Lung (tissue), 16 donors: ENCODE measurements around the gene RNF20. TPM values are rescaled to one million over a fixed set of nuclear protein-coding genes. Genes with fewer than 3 reads are reported as not detected.

Experiments
- ATAC-seq: fragments of 200-7000 bp; cut with Tn5 transposase; one replicate; pipeline ENCODE4 v1.9.1; 2020; ENCODE audit warnings: moderate number of reproducible peaks; ENCODE audit not compliant: insufficient read depth, low FRiP score
- DNase-seq, 3 donors: peaks; one replicate each; pipeline ENCODE4 v3.0.0-alpha.2; 2013 to 2017
- H3K27ac ChIP-seq, 2 donors: one replicate each; pipeline ENCODE4 v1.5.1; 2013; ENCODE audit warnings: mild to moderate bottlenecking in 2 of 2, moderate library complexity in 2 of 2, control low read depth in 1 of 2, inconsistent platforms in 1 of 2, low read depth in 1 of 2, low read length in 1 of 2
- H3K27me3 ChIP-seq, 3 donors: one replicate each; pipeline ENCODE4 v1.5.1; 2013; ENCODE audit warnings: low read length in 2 of 3; ENCODE audit not compliant: control insufficient read depth in 3 of 3, insufficient read depth in 3 of 3
- H3K36me3 ChIP-seq, 4 donors: one replicate each; pipeline ENCODE4 v1.5.1; 2013; ENCODE audit warnings: low read length in 4 of 4, mild to moderate bottlenecking in 1 of 4, moderate library complexity in 1 of 4; ENCODE audit not compliant: control insufficient read depth in 4 of 4, insufficient read depth in 4 of 4
- H3K4me1 ChIP-seq, 5 donors: one replicate each; pipeline ENCODE4 v1.5.1; 2013; ENCODE audit warnings: low read length in 5 of 5, mild to moderate bottlenecking in 2 of 5, moderate library complexity in 1 of 5; ENCODE audit not compliant: control insufficient read depth in 5 of 5, insufficient read depth in 5 of 5
- H3K4me3 ChIP-seq: one replicate; pipeline ENCODE4 v1.5.1; 2013; ENCODE audit warnings: mild to moderate bottlenecking, control low read depth, moderate library complexity
- H3K9ac ChIP-seq, 2 donors: one replicate each; pipeline ENCODE4 v1.5.1; 2013; ENCODE audit warnings: low read length in 2 of 2, control low read depth in 1 of 2; ENCODE audit not compliant: insufficient read depth in 1 of 2
- H3K9me3 ChIP-seq, 4 donors: one replicate each; pipeline ENCODE4 v1.5.1; 2013; ENCODE audit warnings: low read length in 3 of 4, mild to moderate bottlenecking in 1 of 4, moderate library complexity in 1 of 4; ENCODE audit not compliant: control insufficient read depth in 4 of 4, insufficient read depth in 3 of 4
- WGBS, 2 donors: extraction: QIAGEN DNeasy Blood & Tissue Kit; methylation state at CpG; one replicate each; pipeline ENCODE4 v1.1.7; 2013; 5-methylcytosine and 5-hydroxymethylcytosine counted together
- long read RNA-seq, 5 donors: transcript quantifications; one replicate each; lab custom pipeline, GENCODE V29; 2026
- polyA plus RNA-seq, 2 donors: library from polyadenylated mRNA; stranded (reverse); fragments of 200-250 nt; gene quantifications; one replicate each; pipeline ENCODE4 v1.2.1, GENCODE V29; 2013
- total RNA-seq, 2 donors: library from RNA; depleted of rRNA in 1 of 2; stranded (reverse); fragments of >200 nt in 1 of 2; gene quantifications; one replicate each; pipeline ENCODE4 v1.2.1, GENCODE V29; 2014 to 2021
- TF ChIP-seq, protein P1 (sequence below): IDR thresholded peaks from 2 replicates; pipeline ENCODE4 v1.5.1; 2012; ENCODE audit warnings: mild to moderate bottlenecking; ENCODE audit errors: control extremely low read depth, extremely low read depth
- donor health status: control.
- donor health status: control.
- donor health status: Bipolar disorder and iron deficiency.
- donor health status: healthy.
- donor health status: DM: yes; HTN: yes; CAD: no.

The RNF20 gene, protein sequence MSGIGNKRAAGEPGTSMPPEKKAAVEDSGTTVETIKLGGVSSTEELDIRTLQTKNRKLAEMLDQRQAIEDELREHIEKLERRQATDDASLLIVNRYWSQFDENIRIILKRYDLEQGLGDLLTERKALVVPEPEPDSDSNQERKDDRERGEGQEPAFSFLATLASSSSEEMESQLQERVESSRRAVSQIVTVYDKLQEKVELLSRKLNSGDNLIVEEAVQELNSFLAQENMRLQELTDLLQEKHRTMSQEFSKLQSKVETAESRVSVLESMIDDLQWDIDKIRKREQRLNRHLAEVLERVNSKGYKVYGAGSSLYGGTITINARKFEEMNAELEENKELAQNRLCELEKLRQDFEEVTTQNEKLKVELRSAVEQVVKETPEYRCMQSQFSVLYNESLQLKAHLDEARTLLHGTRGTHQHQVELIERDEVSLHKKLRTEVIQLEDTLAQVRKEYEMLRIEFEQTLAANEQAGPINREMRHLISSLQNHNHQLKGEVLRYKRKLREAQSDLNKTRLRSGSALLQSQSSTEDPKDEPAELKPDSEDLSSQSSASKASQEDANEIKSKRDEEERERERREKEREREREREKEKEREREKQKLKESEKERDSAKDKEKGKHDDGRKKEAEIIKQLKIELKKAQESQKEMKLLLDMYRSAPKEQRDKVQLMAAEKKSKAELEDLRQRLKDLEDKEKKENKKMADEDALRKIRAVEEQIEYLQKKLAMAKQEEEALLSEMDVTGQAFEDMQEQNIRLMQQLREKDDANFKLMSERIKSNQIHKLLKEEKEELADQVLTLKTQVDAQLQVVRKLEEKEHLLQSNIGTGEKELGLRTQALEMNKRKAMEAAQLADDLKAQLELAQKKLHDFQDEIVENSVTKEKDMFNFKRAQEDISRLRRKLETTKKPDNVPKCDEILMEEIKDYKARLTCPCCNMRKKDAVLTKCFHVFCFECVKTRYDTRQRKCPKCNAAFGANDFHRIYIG
- total RNA-seq (10 to 100 TPM; 31.2 to 38.5 TPM), polyA plus RNA-seq (10 to 100 TPM in 1 of 2 donors, 1 to 10 TPM in 1; 9.3 to 14.9 TPM)
- long read RNA-seq, donor 1, partial matches to known transcripts, result 18 of 20 reads
- long read RNA-seq, donor 1, other reads (novel, unspliced or antisense), result 0 of 20 reads
- long read RNA-seq, donor 2, partial matches to known transcripts, result 11 of 11 reads
- long read RNA-seq, donor 2, other reads (novel, unspliced or antisense), result 0 of 11 reads
- long read RNA-seq, donor 3, partial matches to known transcripts, result 6 of 7 reads
- long read RNA-seq, donor 3, other reads (novel, unspliced or antisense), result 0 of 7 reads
- long read RNA-seq, donor 4, partial matches to known transcripts, result 7 of 9 reads
- long read RNA-seq, donor 4, other reads (novel, unspliced or antisense), result 0 of 9 reads
- long read RNA-seq, donor 5, partial matches to known transcripts, result 9 of 15 reads
- long read RNA-seq, donor 5, other reads (novel, unspliced or antisense), result 6 of 15 reads

DNA sequence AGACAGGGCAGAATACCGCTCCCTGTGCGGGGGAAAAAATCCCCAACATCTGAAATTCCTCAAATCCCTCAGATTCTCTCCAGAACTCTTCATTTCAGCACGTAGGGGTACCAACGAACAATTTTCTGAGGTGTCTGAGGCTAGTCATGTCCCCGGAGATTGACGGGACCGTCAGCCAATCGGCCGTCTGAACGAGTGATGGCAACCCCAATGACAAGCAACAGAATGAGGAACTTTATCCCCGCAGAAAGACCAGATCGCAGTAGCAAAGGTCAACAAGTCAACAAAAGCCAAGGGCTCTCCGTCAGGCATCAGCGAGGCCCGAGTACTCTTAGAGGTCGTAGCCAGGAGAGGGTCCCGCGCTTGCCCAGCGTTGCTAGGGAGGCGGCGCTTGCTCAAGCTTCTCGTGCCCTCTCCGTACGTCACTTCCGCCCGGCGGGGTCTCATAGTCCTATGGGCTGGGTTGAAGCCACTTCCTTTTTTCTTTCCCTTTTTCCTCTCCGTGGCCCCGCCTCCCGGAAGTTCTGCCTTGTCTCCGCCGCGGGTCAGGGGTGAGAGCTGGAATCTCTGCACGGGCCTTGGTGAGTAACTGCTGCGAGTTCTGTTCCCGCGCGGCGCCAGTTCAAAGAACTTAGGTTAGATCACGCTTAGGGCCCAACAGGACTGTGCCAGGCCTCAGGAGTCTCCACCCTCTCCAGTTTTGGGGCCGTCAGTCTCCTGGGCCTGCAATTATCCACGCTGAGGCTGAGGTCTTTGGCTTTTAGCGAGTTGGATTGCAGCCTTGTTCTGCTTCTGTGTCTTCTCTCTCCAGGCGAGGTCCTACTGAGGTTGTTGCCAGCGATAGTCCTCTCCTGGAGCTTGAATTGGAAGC, at the start of gene RNF20:
TSS of gene RNF20 (plus strand) at position 520 of the 871 bp plus-strand sequence. CDS start 1,571 bp downstream, outside the sequence.
- TF ChIP-seq, protein P1, sequence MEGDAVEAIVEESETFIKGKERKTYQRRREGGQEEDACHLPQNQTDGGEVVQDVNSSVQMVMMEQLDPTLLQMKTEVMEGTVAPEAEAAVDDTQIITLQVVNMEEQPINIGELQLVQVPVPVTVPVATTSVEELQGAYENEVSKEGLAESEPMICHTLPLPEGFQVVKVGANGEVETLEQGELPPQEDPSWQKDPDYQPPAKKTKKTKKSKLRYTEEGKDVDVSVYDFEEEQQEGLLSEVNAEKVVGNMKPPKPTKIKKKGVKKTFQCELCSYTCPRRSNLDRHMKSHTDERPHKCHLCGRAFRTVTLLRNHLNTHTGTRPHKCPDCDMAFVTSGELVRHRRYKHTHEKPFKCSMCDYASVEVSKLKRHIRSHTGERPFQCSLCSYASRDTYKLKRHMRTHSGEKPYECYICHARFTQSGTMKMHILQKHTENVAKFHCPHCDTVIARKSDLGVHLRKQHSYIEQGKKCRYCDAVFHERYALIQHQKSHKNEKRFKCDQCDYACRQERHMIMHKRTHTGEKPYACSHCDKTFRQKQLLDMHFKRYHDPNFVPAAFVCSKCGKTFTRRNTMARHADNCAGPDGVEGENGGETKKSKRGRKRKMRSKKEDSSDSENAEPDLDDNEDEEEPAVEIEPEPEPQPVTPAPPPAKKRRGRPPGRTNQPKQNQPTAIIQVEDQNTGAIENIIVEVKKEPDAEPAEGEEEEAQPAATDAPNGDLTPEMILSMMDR, result no peak
- Histone ChIP-seq H3K9ac (peak within 1 kb of the TSS; percentile 91 to 97), H3K36me3 (peaks cover 2 to 23% (median 12%) of the 10 kb centered on the region in 4 donors), H3K27ac (peak within 1 kb of the TSS; percentile 94 to 99), H3K9me3 (no peaks in the 10 kb centered on the region), H3K27me3 (no peaks in the 10 kb centered on the region), H3K4me3 (peak within 1 kb of the TSS; percentile 93), H3K4me1 (peaks cover 0 to 9% (median 0%) of the 10 kb centered on the region in 5 donors)
- DNase-seq (peak; percentile 99 to 100 (median 100)), ATAC-seq (peak; percentile 98)
- WGBS, 2 donors, result 0 to 1% methylated on average over 45 of the region's 45 CpGs

DNA sequence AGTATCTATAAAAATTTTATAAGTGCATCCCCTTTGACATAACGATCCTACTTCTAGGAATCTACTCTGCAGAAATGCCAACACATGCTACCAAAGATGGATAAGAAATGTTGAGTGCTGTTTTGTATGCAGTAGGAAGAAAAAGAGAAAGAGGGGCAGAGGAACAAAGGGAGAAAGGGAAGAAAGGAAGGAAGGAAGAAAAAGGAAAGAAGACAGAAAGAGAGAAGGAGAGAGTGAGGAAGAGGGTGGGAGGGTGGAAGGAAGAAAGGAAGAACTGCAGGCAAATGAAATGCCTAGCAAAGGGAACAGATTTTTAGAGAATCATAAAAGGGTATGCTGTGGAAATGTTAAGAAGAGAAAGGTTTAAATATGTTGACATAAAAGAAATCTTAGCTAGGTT, 49.6 kb upstream of the RNF20 start:
- no peak for ATAC-seq

More for the DNA sequence above, 49.6 kb upstream of the RNF20 start:
- H3K9ac ChIP-seq, result no peak overlapping the region
- peaks cover 0 to 2% (median 0%) of the 10 kb centered on the region in 3 donors for H3K27me3 ChIP-seq
- DNase-seq, result no peak
- H3K27ac ChIP-seq, result no peak overlapping the region
- TF ChIP-seq, protein P1, result no peak
- peaks cover 0 to 3% (median 0%) of the 10 kb centered on the region in 4 donors for H3K9me3 ChIP-seq
- 62 to 81% methylated on average over 1 of the region's 1 CpG for WGBS, 2 donors
- H3K4me1 ChIP-seq, result peaks cover 0 to 21% (median 4%) of the 10 kb centered on the region in 5 donors
- no peaks in the 10 kb centered on the region for H3K36me3 ChIP-seq
- no peak overlapping the region for H3K4me3 ChIP-seq
